C1 segment of cervical spinal cord (tissue), 14 donors: ENCODE measurements around the gene FAM168A.
A peak's percentile ranks its signal among the peaks of the same experiment; 100 is the strongest.

ENCODE experiments used
- DNase-seq, 14 donors: peaks; one replicate each; lab custom pipeline; 2025; lab: John Stamatoyannopoulos, UW

Gene FAM168A

GRCh38 chr11:73402834-73403185 lies 195.1 kb downstream of the FAM168A start:
- DNase-seq, result no peak

DNA sequence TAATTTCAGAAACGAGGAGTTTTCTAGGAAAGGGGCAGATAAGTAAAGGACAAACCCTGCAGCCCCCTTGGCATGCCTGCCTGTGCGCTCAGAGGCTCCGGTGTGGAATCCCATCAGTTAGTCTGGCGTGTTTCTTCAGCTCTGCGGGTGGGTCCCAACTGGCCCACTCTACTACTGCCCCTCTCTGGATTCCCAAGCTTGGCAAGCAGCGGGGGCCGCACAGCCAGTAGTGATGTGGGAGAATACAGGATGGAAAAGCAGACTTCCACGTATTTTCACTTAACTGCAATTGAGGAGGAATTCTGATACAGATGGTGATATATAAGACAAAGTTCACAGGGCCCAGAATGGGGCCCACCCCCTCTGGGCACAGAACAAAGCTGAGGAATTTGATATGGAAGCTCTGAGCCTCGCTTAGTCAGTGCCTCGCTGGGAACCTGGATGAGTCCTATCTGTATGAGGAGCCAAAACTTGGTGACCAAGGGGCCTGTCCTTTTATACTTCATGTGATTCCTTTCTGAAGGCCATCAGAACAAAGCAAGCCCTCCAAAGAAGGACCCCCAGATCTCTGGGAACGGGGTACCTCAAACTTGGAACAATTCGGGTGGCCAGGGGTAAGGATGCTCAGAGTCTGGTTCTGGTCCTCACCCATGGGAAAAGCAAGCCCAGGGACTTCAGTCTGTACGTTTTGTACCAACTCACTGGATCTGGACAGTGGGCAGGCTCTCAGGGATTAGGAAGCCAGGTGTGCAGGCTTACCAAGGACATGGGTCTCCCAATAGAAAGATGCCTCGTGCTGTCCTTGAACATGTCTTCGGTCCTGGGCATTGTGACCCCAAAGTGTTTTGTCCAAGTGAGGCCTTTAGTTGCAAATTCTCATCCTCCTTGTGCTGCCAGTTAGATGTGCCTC lies 195.7 kb downstream of the FAM168A start:
- no peak for DNase-seq

GRCh38 chr11:73401217-73401923 lies 196.5 kb downstream of the FAM168A start:
- DNase-seq, result no peak

- DNase-seq, result no peak
These were observed 197.6 kb downstream of the FAM168A start for GRCh38 chr11:73400293-73400692.

- DNase-seq, result no peak
These were observed 198.3 kb downstream of the FAM168A start for GRCh38 chr11:73399636-73400035.

- DNase-seq, result no peak
These were observed 198.7 kb downstream of the FAM168A start for GRCh38 chr11:73399159-73399590.

GRCh38 chr11:73398721-73399120 lies 199.2 kb downstream of the FAM168A start:
- DNase-seq, result no peak

DNA sequence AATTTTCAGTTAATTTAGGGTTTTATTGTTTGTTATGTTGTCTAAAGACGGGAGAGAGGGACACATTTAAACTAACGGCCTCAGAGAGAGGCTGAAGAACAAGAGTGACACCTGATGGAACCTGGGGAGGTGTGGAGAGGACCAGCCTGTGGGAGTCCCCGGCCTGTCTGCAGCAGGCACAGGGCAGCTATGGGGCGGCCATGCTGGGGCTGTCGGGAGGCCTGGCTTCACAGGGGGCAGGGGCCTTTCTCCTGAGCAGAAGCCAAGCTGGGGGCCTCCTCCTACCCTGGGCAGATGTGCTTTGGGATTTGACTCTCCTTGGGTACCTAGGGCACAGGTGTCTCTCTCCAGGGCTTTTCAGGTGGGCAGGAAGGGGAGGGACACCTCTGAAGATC lies 199.8 kb downstream of the FAM168A start:
- DNase-seq, result no peak

- no peak for DNase-seq
These were observed 200.3 kb downstream of the FAM168A start for GRCh38 chr11:73397468-73398131.

DNA sequence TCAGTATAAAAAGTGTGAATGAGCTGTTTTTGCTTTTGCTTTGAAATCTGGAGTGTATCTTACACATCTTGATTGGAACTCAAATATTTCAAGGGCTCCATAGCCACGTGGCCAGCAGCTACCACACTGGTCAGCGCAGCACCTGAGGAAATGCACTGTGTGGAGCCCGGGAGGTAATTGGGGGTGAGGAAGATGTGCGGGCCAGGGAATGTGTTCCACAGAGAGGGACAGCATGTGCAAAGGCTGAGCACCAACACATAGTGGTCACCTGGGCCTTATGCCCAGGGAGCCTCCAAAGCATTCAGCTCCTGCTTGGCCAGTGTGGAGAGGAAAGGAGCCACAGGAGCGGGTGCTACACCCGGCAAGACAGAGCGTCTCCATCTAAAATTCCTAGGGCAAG lies 200.9 kb downstream of the FAM168A start:
- DNase-seq, result peak in 1 of 14 donors; percentile 24

- no peak for DNase-seq
These were observed 201.5 kb downstream of the FAM168A start for GRCh38 chr11:73396251-73396930.

GRCh38 chr11:73395297-73396208 lies 202.4 kb downstream of the FAM168A start:
- no peak for DNase-seq

DNA sequence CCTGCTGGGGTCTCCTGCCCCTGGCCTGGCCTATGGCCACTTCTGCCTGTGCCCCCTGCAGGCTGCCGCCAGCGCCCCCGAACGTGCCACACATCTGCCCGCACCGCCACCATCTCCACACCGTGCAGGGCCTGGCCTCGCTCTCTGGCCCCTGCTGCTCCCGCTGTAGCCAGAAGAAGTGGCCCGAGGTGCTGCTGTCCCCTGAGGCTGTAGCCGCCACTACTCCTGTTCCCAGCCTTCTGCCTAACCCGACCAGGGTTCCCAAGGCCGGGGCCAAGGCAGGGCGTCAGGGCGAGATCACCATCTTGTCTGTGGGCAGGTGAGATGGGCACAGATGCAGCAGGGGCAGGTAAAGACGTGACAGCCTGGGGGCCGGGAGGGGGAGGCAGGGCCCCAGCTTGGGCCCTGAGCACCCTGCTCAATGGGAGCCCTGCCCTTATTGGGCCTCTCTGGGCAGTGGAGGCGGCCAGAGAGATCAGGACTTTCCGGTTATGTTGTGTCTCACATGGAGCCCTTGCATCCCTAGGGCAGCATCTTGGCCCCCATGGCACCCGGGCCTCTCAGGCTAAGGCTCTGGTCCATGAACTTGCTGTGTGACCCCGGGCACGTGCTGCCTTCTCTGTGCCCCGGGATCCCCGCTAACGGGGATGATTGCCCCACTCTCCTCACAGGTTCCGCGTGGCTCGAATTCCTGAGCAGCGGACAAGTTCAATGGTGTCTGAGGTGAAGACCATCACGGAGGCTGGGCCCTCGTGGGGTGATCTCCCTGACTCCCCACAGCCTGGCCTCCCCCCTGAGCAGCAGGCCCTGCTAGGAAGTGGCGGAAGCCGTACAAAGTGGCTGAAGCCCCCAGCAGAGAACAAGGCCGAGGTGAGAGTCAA lies 203.3 kb downstream of the FAM168A start:
- DNase-seq, result no peak

DNA sequence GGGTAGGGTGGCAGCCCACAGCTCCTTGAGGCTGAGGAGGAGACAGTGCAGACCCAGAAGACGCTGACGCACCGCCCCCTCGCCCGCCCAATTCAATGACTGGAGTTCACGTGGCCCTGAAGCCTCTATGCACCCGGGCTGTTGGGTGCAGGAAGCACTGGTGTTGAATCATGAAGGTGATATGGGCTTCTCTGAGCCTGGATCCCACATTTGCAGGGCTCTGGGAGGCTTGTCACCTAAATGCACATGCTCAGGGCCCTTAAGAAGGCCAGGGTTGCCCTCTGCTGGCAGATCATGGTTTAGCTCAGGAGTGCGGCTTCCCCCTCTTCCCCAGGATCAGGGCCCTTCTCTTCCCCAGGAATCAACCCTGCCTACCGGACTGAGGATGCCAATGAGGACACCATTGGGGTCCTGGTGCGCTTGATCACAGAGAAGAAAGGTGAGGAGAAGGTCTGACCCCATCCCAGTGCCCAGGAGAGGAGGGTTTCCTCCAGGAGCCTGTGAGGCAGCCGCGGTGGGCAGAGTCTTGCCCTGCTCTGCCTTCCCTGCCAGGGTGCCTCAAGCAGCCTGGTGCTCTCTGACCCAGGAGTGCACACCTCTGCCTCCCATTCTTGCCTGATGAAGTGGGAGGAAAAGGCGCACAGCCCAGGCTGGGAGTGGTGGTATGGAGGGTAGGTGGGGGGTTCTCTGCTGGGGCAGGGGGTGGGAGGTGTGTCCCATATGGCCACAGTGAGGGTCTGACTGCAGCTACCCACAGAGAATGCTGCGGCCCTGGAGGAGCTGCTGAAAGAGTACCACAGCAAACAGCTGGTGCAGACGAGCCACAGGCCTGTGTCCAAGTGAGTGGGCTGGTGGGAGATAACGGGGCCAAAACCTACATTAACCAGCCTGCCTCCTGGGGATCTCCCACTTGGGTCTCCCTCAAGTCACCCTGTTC lies 204.2 kb downstream of the FAM168A start:
- DNase-seq, result peak in 9 of 14 donors; percentile 14 to 63 (median 43)

GRCh38 chr11:73393011-73393380 lies 204.9 kb downstream of the FAM168A start:
- DNase-seq, result no peak

GRCh38 chr11:73392108-73393010 lies 205.6 kb downstream of the FAM168A start:
- no peak for DNase-seq

- DNase-seq, result no peak
These were observed 206.2 kb downstream of the FAM168A start for GRCh38 chr11:73391665-73392064.
